Endothelial cell of umbilical vein (primary cell): Measurements from ENCODE around the gene CPT2. TPM values are rescaled to one million over a fixed set of nuclear protein-coding genes. Genes with fewer than 3 reads are reported as not detected.

Experiments
- BruUV-seq: library from RNA; stranded (reverse); fragments of 400-500 nt; replicated peaks from 2 replicates; lab custom pipeline; 2021; lab: Mats Ljungman, UMichigan
- CTCF ChIA-PET: fragments of 300-600, 350-600 bp; sonication (Branson Sonifier 250); formaldehyde crosslinking; loops from one replicate; lab custom pipeline; 2021; ENCODE audit warnings: antibody characterized with exemption, inconsistent platforms; lab: Charles Lee
- POLR2A ChIA-PET: fragments of 300-600, 350-600 bp; sonication (Branson Sonifier 250); formaldehyde crosslinking; loops from one replicate; lab custom pipeline; 2021; ENCODE audit warnings: antibody characterized with exemption, inconsistent platforms; lab: Charles Lee
- DNase-seq: peaks from one replicate; pipeline ENCODE4 v3.0.0-alpha.2; 2011; ENCODE audit warnings: low read depth, low spot score
- FAIRE-seq: peaks from 2 replicates; lab custom pipeline; 2011; peaks lifted over from hg19 to GRCh38; lab: Jason Lieb, UNC
- H2AFZ ChIP-seq: 2 replicates; pipeline ENCODE4 v1.6.0; 2012; ENCODE audit warnings: low read depth, low read length, control low read depth, inconsistent platforms
- H3K27ac ChIP-seq: 2 replicates; pipeline ENCODE4 v1.5.1; 2011; ENCODE audit warnings: low read depth, mild to moderate bottlenecking, control low read depth, low read length, moderate library complexity; ENCODE audit not compliant: insufficient read depth
- H3K27me3 ChIP-seq, 2 experiments: 2 replicates each; pipeline versions ENCODE4 v1.6.0 to v1.6.1; 2011; ENCODE audit warnings: low read length in 2 of 2, mixed read lengths in 1 of 2; ENCODE audit not compliant: control insufficient read depth in 2 of 2, insufficient read depth in 2 of 2
- H3K36me3 ChIP-seq, 2 experiments: 2 replicates in 1 of 2; 3 replicates in 1 of 2; pipeline ENCODE4 v1.5.1; 2011; ENCODE audit warnings: low read length in 2 of 2, mild to moderate bottlenecking in 1 of 2, moderate library complexity in 1 of 2; ENCODE audit not compliant: control insufficient read depth in 2 of 2, insufficient read depth in 2 of 2; ENCODE audit errors: extremely low read depth in 1 of 2
- H3K4me1 ChIP-seq: 3 replicates; pipeline ENCODE4 v1.5.1; 2011; ENCODE audit warnings: mild to moderate bottlenecking, low read length; ENCODE audit not compliant: control insufficient read depth, insufficient read depth; ENCODE audit errors: extremely low read depth
- H3K4me2 ChIP-seq: 2 replicates; pipeline ENCODE4 v1.6.1; 2011; ENCODE audit warnings: low read length, control low read depth, mixed read lengths; ENCODE audit not compliant: insufficient read depth
- H3K4me3 ChIP-seq, 3 experiments: fragments of 200-600 bp in 1 of 3; sonication (generic), shearing (Covaris generic) in 1 of 3; replicated peaks in 1 of 3; 2 replicates each; pipeline ENCODE4 v1.5.1; 2011 to 2016; ENCODE audit warnings: control low read depth in 3 of 3, low read length in 3 of 3, mild to moderate bottlenecking in 2 of 3, inconsistent platforms in 1 of 3, low read depth in 1 of 3, moderate library complexity in 1 of 3; ENCODE audit not compliant: insufficient read depth in 1 of 3
- H3K79me2 ChIP-seq: 2 replicates; pipeline ENCODE4 v1.6.0; 2012; ENCODE audit warnings: low read length, inconsistent platforms; ENCODE audit not compliant: control insufficient read depth, insufficient read depth
- H3K9ac ChIP-seq: replicated peaks from 2 replicates; pipeline ENCODE3; 2011; ENCODE audit warnings: low read length, control low read depth; ENCODE audit not compliant: insufficient read depth; ENCODE audit errors: extremely low read depth
- H3K9me1 ChIP-seq: replicated peaks from 3 replicates; pipeline ENCODE4 v1.6.0; 2011; ENCODE audit warnings: mild to moderate bottlenecking, low read length; ENCODE audit not compliant: control insufficient read depth, insufficient read depth; ENCODE audit errors: extremely low read depth
- H3K9me3 ChIP-seq: replicated peaks from 2 replicates; pipeline ENCODE4 v1.5.1; 2012; ENCODE audit warnings: low read length, inconsistent platforms; ENCODE audit not compliant: control insufficient read depth, insufficient read depth
- H4K20me1 ChIP-seq: replicated peaks from 2 replicates; pipeline ENCODE3; 2011; ENCODE audit warnings: mild to moderate bottlenecking, low read length; ENCODE audit not compliant: control insufficient read depth, insufficient read depth; ENCODE audit errors: extremely low read depth
- EZH2 ChIP-seq: IDR thresholded peaks from 2 replicates; pipeline ENCODE4 v1.6.1; 2012; ENCODE audit warnings: borderline replicate concordance, low read depth, mild to moderate bottlenecking, moderate library complexity, low read length, inconsistent platforms; ENCODE audit not compliant: severe bottlenecking
- FOS ChIP-seq: IDR thresholded peaks from 2 replicates; pipeline ENCODE4 v1.6.1; 2011; ENCODE audit warnings: mild to moderate bottlenecking, low read length, moderate library complexity, borderline replicate concordance; ENCODE audit not compliant: insufficient read depth
- GATA2 ChIP-seq: IDR thresholded peaks from 2 replicates; pipeline ENCODE4 v1.7.0; 2011; ENCODE audit warnings: low read depth, mild to moderate bottlenecking, moderate library complexity, mixed read lengths, low read length; ENCODE audit not compliant: insufficient read length, insufficient read depth
- JUN ChIP-seq: IDR thresholded peaks from 2 replicates; pipeline ENCODE4 v1.6.1; 2011; ENCODE audit warnings: borderline replicate concordance, low read depth; ENCODE audit not compliant: insufficient read length, insufficient read depth
- MYC ChIP-seq: IDR thresholded peaks from one replicate; pipeline ENCODE4 v1.6.1; 2011; ENCODE audit warnings: mild to moderate bottlenecking, low read depth, low read length
- POLR2A ChIP-seq: IDR thresholded peaks from 2 replicates; pipeline ENCODE4 v1.6.1; 2012; ENCODE audit warnings: low read depth, mild to moderate bottlenecking, control low read depth, low read length
- POLR2AphosphoS5 ChIP-seq: IDR thresholded peaks from 2 replicates; pipeline ENCODE4 v1.6.1; 2012; ENCODE audit warnings: low read depth, mild to moderate bottlenecking, control low read depth, low read length, moderate library complexity; ENCODE audit not compliant: insufficient read depth
- dilution Hi-C: fragments of 300-500 bp; cut with MboI; formaldehyde crosslinking; loops from one replicate; pipeline ENCODE4 v1.15.0; 2019; ENCODE audit warnings: low sequenced_read_pairs; ENCODE audit not compliant: extremely low pct_ligation_motif_present
- intact Hi-C: fragments of 100-400 bp; cut with micrococcal nuclease; formaldehyde crosslinking; loops from one replicate; pipeline ENCODE4 v1.10.0; 2022
- polyA plus RNA-seq, 4 experiments: library from polyadenylated mRNA; depleted of rRNA in 3 of 4; stranded (reverse) in 3 of 4; unstranded in 1 of 4; fragments of >200 nt; gene quantifications; 2 replicates each; pipeline versions ENCODE4 v1.2.1 to v1.2.3, GENCODE V29; 2011 to 2012; ENCODE audit warnings: missing spikeins in 1 of 4
- total RNA-seq: library from RNA; stranded (reverse); gene quantifications from 2 replicates; pipeline ENCODE4 v1.2.3, GENCODE V29; 2021
- TF ChIP-seq, protein P1 (sequence below), 2 donors: IDR thresholded peaks; 1 replicate in 1 of 2; 2 replicates in 1 of 2; pipeline ENCODE4 v1.5.1; 2011; ENCODE audit warnings: low read length in 2 of 2, mild to moderate bottlenecking in 2 of 2, moderate library complexity in 2 of 2, control low read depth in 1 of 2, inconsistent platforms in 1 of 2, low read depth in 1 of 2; ENCODE audit not compliant: insufficient read depth in 1 of 2; ENCODE audit errors: extremely low read depth in 1 of 2
- TF ChIP-seq, protein P2 (sequence below): IDR thresholded peaks from 2 replicates; pipeline ENCODE4 v1.6.1; 2011; ENCODE audit not compliant: insufficient read depth, insufficient read length

Gene CPT2
- total and polyA plus RNA-seq, 2 donors (not counting 3 experiments of a cell fraction or from before 2014, with no cell fraction given), result 10.6 to 11.6 TPM

DNA sequence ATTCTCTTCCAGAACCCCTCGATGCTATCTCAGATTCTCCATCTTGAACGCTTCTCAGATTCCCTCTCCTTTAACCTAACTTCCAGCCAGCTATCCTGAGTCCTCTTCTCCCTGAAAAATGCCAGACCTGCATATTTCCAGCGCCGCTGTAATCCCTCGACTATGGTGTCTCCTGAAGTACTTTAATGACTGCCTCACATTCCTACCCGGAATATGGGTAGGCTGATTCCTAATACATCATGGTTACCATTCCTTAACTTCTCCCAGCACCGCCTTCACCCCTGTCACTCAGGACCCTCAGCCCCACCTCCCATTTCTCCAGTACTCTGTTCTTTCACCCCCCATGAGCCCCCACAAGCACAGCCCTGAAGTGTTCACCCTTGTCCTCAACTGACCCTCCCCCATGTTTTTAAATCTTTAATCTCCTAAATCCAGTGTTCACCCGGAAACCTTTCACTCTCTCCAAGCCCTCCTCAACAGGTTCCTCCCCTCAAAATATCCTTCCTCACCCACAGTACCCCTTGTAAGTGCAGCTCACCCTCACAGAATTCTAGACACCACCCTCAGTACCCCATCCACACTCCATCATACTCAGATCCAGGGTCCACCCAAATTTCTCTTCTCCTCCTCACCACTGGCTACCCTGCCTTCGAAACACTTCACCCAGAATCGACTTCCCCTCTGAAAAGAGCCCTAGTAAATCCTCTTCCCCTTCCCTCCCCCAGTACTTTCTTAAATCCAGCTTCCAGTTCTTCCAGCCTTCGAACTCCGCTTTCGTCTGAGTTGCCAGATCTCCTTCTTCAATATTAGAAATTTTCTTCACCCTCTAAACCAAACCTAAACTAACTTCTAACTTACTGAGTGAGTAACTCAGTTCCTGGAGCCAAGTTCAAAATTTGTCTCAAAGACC is 922 bp downstream of the CPT2 start:
- intact Hi-C loops, result loop anchor here (2.0 to 10.0 kb wide), 2 partner anchors 129 to 793 kb away; partner anchors contain the start of genes ORC1 and PRPF38A

More for the DNA sequence above, 922 bp downstream of the CPT2 start:
- H3K4me3 ChIP-seq, result peak overlapping the region; percentile 63 to 92 (median 77)
- H2AFZ ChIP-seq, result peak overlapping the region; percentile 81
- DNase-seq, result peak; percentile 26
- H3K4me1 ChIP-seq, result peaks cover 13% of the 10 kb centered on the region
- peak overlapping the region; percentile 74 for H3K27ac ChIP-seq
- CTCF ChIA-PET, result no interaction called here
- H3K9me3 ChIP-seq, result no peaks in the 10 kb centered on the region
- peaks cover 7% of the 10 kb centered on the region for H3K79me2 ChIP-seq
- H4K20me1 ChIP-seq, result no peaks in the 10 kb centered on the region
- dilution Hi-C loops, result no loop called here
- no peaks in the 10 kb centered on the region for H3K9me1 ChIP-seq
- H3K9ac ChIP-seq, result peak overlapping the region; percentile 96
- TF ChIP-seq, protein P1, sequence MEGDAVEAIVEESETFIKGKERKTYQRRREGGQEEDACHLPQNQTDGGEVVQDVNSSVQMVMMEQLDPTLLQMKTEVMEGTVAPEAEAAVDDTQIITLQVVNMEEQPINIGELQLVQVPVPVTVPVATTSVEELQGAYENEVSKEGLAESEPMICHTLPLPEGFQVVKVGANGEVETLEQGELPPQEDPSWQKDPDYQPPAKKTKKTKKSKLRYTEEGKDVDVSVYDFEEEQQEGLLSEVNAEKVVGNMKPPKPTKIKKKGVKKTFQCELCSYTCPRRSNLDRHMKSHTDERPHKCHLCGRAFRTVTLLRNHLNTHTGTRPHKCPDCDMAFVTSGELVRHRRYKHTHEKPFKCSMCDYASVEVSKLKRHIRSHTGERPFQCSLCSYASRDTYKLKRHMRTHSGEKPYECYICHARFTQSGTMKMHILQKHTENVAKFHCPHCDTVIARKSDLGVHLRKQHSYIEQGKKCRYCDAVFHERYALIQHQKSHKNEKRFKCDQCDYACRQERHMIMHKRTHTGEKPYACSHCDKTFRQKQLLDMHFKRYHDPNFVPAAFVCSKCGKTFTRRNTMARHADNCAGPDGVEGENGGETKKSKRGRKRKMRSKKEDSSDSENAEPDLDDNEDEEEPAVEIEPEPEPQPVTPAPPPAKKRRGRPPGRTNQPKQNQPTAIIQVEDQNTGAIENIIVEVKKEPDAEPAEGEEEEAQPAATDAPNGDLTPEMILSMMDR (IDR thresholded peaks at IDR 0.05; ENCODE audit: extremely low read depth in 1 of 2, insufficient read depth in 1 of 2, low read depth in 1 of 2, low read length in 2 of 2), result no peak
- TF ChIP-seq POLR2AphosphoS5, result no peak
- no peak for TF ChIP-seq POLR2A
- no peak for TF ChIP-seq MYC
- no peak for TF ChIP-seq JUN
- TF ChIP-seq FOS, result no peak
- TF ChIP-seq EZH2, result no peak
- TF ChIP-seq, protein P2, sequence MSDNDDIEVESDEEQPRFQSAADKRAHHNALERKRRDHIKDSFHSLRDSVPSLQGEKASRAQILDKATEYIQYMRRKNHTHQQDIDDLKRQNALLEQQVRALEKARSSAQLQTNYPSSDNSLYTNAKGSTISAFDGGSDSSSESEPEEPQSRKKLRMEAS, result no peak
- no peak for TF ChIP-seq GATA2
- no TSS peak for BruUV-seq
- FAIRE-seq, result peak; percentile 49
- no peaks in the 10 kb centered on the region for H3K27me3 ChIP-seq
- H3K4me2 ChIP-seq, result peak overlapping the region; percentile 60
- H3K36me3 ChIP-seq, result peaks cover under 1 to 2% of the 10 kb centered on the region in 2 experiments
- POLR2A ChIA-PET, result no interaction called here
